Embryonic facial prominence (tissue), 1 donor: Measurements from ENCODE around the gene STX19.

Experiments used
- DNase-seq: peaks from one replicate; pipeline ENCODE4 v3.0.0-alpha.2; 2016; ENCODE audit errors: extremely low spot score

STX19 gene

GRCh38 chr3:94036909-94037507 is 8.6 kb upstream of the STX19 start:
- DNase-seq, result no peak

GRCh38 chr3:94026623-94027022 is 1.8 kb downstream of the STX19 start:
- no peak for DNase-seq

DNA sequence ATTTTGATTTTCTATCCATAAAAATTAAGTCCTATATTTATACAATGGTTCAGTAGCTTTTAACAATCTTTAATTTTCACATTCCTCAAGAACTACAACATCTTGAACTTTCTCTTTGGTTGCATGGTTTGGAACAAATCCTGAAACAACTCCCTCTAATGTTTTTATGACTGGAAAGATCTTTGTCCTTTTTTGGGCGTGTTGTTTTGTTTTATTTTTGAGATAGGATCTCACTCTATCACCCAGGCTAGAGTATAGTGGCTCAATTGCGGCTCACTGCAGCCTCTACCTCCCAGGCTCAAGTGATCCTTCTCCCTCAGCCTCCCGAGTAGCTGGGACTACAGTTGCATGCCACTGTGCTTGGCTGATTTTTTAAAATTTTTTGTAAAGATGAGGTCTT is 4.0 kb downstream of the STX19 start:
- no peak for DNase-seq

- no peak for DNase-seq
These were observed 8.1 kb downstream of the STX19 start for GRCh38 chr3:94020293-94020692.

GRCh38 chr3:94019659-94020058 is 8.7 kb downstream of the STX19 start:
- DNase-seq, result no peak

GRCh38 chr3:94015025-94015424 is 13.4 kb downstream of the STX19 start:
- no peak for DNase-seq

DNA sequence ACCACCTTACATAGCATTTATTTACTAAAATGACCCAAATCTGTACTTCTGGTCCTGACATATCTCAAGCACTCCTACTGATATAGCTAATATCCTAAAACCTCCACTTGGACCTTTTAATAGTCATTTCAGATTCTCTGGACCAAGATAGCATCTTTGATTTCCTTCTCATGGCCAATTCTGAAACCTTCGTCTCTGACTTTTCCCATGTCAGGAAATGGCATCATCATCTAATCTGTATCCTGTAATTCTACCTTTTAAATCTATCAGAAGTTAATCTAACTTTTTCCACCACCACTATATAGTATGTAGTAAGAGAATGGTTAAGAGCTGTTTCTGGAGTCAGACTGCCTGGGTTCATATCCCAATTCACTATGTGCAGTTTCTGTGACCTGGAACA is 16.2 kb downstream of the STX19 start:
- no peak for DNase-seq

- DNase-seq, result no peak
These were observed 17.1 kb downstream of the STX19 start for GRCh38 chr3:94011233-94011711.

- no peak for DNase-seq
These were observed 18.8 kb downstream of the STX19 start for GRCh38 chr3:94009608-94010007.

- DNase-seq, result no peak
These were observed 20.1 kb downstream of the STX19 start for GRCh38 chr3:94008253-94008652.

GRCh38 chr3:94004301-94004910 is 24.0 kb downstream of the STX19 start:
- DNase-seq, result no peak

GRCh38 chr3:94001827-94002495 is 26.4 kb downstream of the STX19 start:
- DNase-seq, result no peak

DNA sequence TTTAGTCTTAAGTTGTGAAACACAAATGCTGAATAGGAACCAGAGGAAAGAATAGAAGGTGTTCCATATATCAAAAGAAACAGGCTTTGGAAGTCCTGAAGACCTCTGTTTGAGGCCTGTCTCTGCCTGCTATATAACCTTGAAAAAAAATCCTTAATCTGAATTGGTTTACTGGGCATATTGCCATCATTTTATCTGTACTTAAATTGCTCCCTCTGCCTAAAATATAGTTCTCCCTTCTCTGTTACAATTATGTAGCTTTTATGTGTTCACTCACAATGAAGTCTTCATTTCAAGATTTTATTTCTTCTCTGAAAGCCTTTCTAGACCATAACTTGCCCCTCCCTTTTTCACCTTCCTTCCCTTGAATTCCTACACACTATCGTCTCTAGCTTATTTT is 27.2 kb downstream of the STX19 start:
- DNase-seq, result no peak

- no peak for DNase-seq
These were observed 34.3 kb downstream of the STX19 start for GRCh38 chr3:93994056-93994455.

DNA sequence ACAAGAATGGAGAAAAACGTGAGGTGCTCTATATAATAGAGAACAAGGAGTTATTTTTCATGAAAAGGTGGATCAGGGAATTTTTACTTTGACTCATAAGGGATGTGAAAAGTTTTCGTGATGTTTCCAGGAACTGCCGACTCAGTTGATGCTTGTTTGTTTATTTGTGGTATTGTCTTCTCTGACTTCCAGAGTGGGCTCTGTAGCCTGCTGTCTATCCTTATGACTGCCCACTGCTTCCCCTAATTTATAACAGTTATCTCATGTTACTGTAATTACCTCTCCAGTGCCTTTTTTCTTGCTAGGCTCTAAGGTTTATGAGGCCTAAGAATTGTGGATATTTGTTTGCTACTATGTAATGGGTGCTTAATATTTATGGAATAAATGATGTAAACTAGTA is 36.2 kb downstream of the STX19 start:
- DNase-seq, result no peak

DNA sequence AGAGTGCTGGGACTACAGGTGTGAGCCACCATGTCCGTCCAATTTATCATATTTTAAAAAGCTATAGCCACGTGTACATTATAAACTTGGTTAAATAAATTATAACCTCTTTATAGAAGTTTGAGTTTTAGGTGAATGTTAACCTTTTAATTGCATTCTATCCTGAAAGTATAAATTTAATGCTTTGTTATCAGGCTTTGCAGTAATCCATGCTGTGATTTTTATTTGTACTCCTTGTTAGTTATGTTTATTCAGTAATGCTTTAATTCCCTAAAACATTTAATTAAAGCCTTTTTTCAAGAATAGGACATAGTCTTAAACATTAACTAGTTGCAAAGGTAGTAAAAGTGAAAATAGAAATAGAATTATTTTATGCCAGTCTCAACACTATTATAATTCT is 36.8 kb downstream of the STX19 start:
- no peak for DNase-seq

- DNase-seq, result no peak
These were observed 39.2 kb downstream of the STX19 start for GRCh38 chr3:93989241-93989640.

DNA sequence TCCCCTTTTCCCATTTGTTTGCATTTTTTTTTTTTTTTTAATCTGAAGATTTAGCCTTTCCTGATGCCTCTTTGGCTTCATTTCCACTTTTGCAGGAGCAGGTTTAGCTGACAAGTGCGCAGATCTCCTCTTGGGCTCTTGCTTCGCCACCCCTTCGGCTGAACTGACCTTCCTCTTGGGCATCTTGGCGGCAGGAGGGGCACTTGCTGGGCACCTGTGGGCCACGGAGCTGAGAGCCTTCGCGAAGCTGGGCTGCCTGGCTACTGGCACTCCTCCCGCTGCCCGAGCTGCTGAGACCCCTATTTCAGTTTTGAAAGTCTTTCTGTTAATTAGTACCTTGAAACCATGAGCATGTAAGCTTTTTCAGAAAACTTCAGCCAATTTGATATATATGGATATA is 39.6 kb downstream of the STX19 start:
- no peak for DNase-seq

DNA sequence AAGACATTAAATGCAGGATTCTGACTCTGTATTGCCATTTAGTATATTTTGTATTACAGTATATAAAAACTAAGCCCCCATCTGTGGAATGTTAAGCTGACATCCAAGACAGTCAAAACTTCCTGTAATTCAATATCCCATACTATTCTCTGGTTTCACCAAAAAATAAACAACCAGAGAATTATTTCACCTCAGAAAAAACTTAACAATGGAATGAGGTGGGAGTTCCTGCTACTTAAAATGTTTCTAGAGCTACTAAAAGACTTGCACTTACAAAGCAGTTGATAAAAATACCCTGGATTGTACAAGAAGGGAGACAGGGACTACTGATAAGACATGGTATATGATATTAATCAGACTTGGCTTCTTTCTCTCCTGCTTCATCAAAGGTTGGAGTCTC is 40.1 kb downstream of the STX19 start:
- DNase-seq, result no peak

DNA sequence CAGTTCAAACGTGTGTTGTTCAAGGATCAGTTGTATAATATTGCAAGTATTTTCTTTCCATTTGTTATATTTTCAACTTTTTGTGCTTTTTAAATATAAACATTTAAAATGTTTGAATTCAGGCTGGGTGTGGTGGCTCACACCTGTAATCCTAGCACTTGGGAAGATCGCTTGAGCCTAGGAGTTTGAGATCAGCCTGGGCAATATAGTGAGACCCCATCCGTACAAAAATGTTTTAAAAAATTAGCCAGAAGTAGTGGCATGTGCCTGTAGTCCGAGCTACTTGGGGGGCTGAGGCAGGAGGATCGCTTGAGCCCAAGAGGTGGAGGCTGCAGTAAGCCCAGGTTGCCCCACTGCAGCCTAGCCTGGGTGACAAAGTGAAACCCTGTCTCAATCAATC is 43.8 kb downstream of the STX19 start:
- no peak for DNase-seq

DNA sequence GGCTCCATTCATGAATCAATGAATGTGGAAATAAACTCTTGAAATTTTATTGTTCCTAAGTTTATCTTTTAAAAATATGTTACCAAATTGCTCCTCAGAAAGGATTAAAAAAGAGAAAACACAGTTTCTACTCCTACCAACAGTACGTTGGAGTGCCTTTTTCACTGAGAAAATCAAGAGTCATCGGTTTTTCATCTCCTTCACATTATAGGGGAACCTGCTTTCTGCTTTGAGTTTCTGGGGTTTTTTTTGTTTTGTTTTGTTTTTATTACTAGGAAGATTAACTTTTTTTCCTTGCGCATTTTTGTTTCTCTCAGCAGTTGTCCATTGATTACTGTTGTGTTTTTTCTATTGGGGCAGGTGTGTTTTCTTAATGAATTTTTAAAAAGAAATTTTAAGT is 45.0 kb downstream of the STX19 start:
- DNase-seq, result no peak

- no peak for DNase-seq
These were observed 46.7 kb downstream of the STX19 start for GRCh38 chr3:93981649-93982048.
